HepG2 (cell line): Measurements from ENCODE around the gene CTSZ. TPM values are rescaled to one million over a fixed set of nuclear protein-coding genes. Genes with fewer than 3 reads are reported as not detected.

ENCODE experiments used
- BCL6 ChIP-seq: IDR thresholded peaks from 2 replicates; pipeline ENCODE4 v1.6.1; 2016; ENCODE audit warnings: missing genetic modification reagents, missing compliant biosample characterization
- BRCA1 ChIP-seq: sonication (generic); formaldehyde crosslinking; IDR thresholded peaks from 2 replicates; pipeline ENCODE4 v1.4.0; 2020; ENCODE audit warnings: missing genetic modification reagents
- CC2D1A ChIP-seq: sonication (generic); formaldehyde crosslinking; IDR thresholded peaks from 2 replicates; pipeline ENCODE4 v1.8.1; 2023; ENCODE audit warnings: mild to moderate bottlenecking, missing genetic modification reagents
- CHCHD3 ChIP-seq: sonication (generic); formaldehyde crosslinking; IDR thresholded peaks from 2 replicates; pipeline ENCODE4 v1.8.0; 2022; ENCODE audit warnings: mild to moderate bottlenecking, missing genetic modification reagents, moderate library complexity
- CREB3 ChIP-seq: sonication (generic); formaldehyde crosslinking; IDR thresholded peaks from 2 replicates; pipeline ENCODE4 v1.5.0; 2020; ENCODE audit warnings: missing genetic modification reagents
- ELF4 ChIP-seq: sonication (generic); formaldehyde crosslinking; IDR thresholded peaks from 2 replicates; pipeline ENCODE4 v1.5.0; 2020; ENCODE audit warnings: missing genetic modification reagents, mild to moderate bottlenecking, moderate library complexity, borderline replicate concordance
- KMT2A ChIP-seq: sonication (generic); formaldehyde crosslinking; IDR thresholded peaks from 2 replicates; pipeline ENCODE4 v1.4.0; 2020; ENCODE audit warnings: missing genetic modification reagents
- NFATC3 ChIP-seq: sonication (generic); formaldehyde crosslinking; IDR thresholded peaks from 2 replicates; pipeline ENCODE4 v1.5.1; 2020; ENCODE audit warnings: mild to moderate bottlenecking, missing genetic modification reagents
- REXO4 ChIP-seq: sonication (generic); formaldehyde crosslinking; IDR thresholded peaks from 2 replicates; pipeline ENCODE4 v1.8.0; 2022; ENCODE audit warnings: missing genetic modification reagents, mild to moderate bottlenecking, borderline replicate concordance
- RFX3 ChIP-seq: IDR thresholded peaks from 2 replicates; pipeline ENCODE4 v1.6.1; 2016; ENCODE audit warnings: missing biosample characterization, missing genetic modification reagents
- SIN3A ChIP-seq: IDR thresholded peaks from 2 replicates; pipeline ENCODE4 v1.6.1; 2011; ENCODE audit warnings: low read depth, mild to moderate bottlenecking, control low read depth, low read length, borderline replicate concordance
- TGIF2 ChIP-seq: IDR thresholded peaks from 2 replicates; pipeline ENCODE4 v1.6.1; 2016; ENCODE audit warnings: control low read depth, missing compliant biosample characterization
- U2AF1 ChIP-seq: fragments of 200-400 bp; formaldehyde crosslinking; optimal IDR thresholded peaks from 2 replicates; pipeline ENCODE3; 2017; ENCODE audit warnings: mild to moderate bottlenecking, low read depth, low read length
- ZNF142 ChIP-seq: sonication (generic); formaldehyde crosslinking; IDR thresholded peaks from 2 replicates; pipeline ENCODE4 v1.4.0; 2020; ENCODE audit warnings: missing genetic modification reagents
- ZNF18 ChIP-seq: sonication (generic); formaldehyde crosslinking; IDR thresholded peaks from 2 replicates; pipeline ENCODE4 v1.8.0; 2022; ENCODE audit warnings: mild to moderate bottlenecking, missing genetic modification reagents; ENCODE audit not compliant: insufficient replicate concordance
- ZNF274 ChIP-seq: sonication (generic); formaldehyde crosslinking; IDR thresholded peaks from 2 replicates; pipeline ENCODE4 v1.5.1; 2020; ENCODE audit warnings: mild to moderate bottlenecking, missing genetic modification reagents
- ZNF296 ChIP-seq: sonication (generic); formaldehyde crosslinking; conservative IDR thresholded peaks from 2 replicates; pipeline ENCODE4 v1.5.0; 2020; ENCODE audit warnings: mild to moderate bottlenecking, missing genetic modification reagents
- ZNF788 ChIP-seq: sonication (generic); formaldehyde crosslinking; IDR thresholded peaks from 2 replicates; pipeline ENCODE4 v1.5.0; 2020; ENCODE audit warnings: mild to moderate bottlenecking, missing genetic modification reagents, borderline replicate concordance
- ZSCAN12 ChIP-seq: sonication (generic); formaldehyde crosslinking; IDR thresholded peaks from 2 replicates; pipeline ENCODE4 v1.9.0; 2021; ENCODE audit warnings: mild to moderate bottlenecking, missing genetic modification reagents
- polyA plus RNA-seq, 8 experiments: library from polyadenylated mRNA; depleted of rRNA in 3 of 8; stranded (reverse) in 7 of 8; unstranded in 1 of 8; fragments of >200 nt; fragmentation: Illumina TruSeq in 4 of 8; extraction: Trizol in 4 of 8; gene quantifications; 2 replicates each; pipeline versions ENCODE4 v1.2.1 to v1.2.3, GENCODE V29; 2011 to 2016; ENCODE audit warnings: low read depth in 4 of 8, missing spikeins in 1 of 8, mixed read lengths in 1 of 8; ENCODE audit not compliant: insufficient read depth in 1 of 8
- total RNA-seq, 5 experiments: library from RNA; depleted of rRNA; stranded (reverse); fragments of >200 nt; fragmentation: Illumina TruSeq; extraction: Trizol; gene quantifications; 2 replicates each; pipeline ENCODE4 v1.2.3, GENCODE V29; 2016; ENCODE audit warnings: low read depth in 1 of 5
- TF ChIP-seq, protein P1 (sequence below): sonication (generic); formaldehyde crosslinking; IDR thresholded peaks from 2 replicates; pipeline ENCODE4 v1.4.0; 2020; ENCODE audit warnings: missing genetic modification reagents, mild to moderate bottlenecking, borderline replicate concordance

CTSZ gene
- total and polyA plus RNA-seq, 2 of the 13 experiments (the other 11 are each of a cell fraction or from before 2014, with no cell fraction given), result 0.33 TPM; not detected in 1

DNA sequence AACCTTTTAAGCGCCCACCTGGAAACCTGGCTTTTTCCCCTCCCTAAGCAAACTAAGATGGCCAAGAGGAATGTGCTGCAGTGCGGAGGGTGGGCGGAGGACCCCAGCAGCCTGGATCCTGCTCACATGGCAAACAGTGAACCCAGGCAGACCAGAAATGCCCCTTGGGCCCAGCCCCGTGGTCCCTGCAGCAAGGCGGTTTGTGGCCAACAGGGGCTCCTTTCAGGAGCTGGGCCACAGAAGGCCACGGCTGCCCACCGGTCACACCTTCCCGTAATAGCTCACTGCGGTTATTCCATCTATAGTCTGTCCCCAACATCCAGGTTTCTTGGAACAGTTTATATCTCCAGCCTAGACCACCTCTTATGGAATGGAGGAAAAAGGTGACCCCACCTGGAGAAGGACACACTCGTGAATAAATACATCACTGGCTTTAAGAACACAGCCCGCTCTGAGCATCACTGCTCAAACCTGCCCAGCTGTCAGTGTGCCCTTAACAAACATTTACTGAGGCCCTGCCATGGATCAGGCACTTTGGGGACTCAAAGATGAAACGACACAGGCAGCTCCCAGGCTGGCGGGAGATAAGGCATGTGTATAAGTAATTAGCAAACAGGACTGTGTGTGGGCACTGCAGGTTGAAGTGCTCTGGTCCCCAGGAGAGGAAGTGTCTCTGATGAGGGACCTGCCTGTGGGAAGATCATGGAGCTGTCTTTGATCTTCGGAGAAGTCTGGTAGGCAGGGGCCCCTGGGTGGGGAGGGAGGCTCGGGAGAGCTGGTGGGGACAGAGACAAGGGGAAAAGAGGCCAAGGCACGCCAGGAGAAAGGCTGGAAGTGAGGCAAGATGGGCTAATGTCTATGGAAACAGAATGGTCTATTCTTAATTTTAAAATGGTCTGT lies 9.0 kb upstream of the CTSZ start (continued):
- TF ChIP-seq REXO4 (CRISPR knock-in tag) (no peak), ZNF274 (CRISPR knock-in tag) (peak; percentile 19; the same call in 1 of the 2 replicates), TGIF2 (CRISPR knock-in tag) (peak; percentile 92), ZNF142 (CRISPR knock-in tag) (no peak), ZSCAN12 (CRISPR knock-in tag) (no peak), ZNF18 (no peak), BCL6 (peak; percentile 89), RFX3 (CRISPR knock-in tag) (no peak), CC2D1A (CRISPR knock-in tag) (no peak), BRCA1 (CRISPR knock-in tag) (0 out of 2 replicates have a peak, but pooled peaks have one; percentile 44), CHCHD3 (CRISPR knock-in tag) (no peak), ZNF788 (CRISPR knock-in tag) (peak; percentile 98), ZNF296 (CRISPR knock-in tag) (peak; percentile 67; the same call in 1 of the 2 replicates), NFATC3 (CRISPR knock-in tag) (no peak), KMT2A (CRISPR knock-in tag) (peak; percentile 44; the same call in 1 of the 2 replicates), SIN3A (no peak), ELF4 (CRISPR knock-in tag) (no peak), U2AF1 (peak; percentile 56), CREB3 (CRISPR knock-in tag) (no peak)
- TF ChIP-seq, protein P1, sequence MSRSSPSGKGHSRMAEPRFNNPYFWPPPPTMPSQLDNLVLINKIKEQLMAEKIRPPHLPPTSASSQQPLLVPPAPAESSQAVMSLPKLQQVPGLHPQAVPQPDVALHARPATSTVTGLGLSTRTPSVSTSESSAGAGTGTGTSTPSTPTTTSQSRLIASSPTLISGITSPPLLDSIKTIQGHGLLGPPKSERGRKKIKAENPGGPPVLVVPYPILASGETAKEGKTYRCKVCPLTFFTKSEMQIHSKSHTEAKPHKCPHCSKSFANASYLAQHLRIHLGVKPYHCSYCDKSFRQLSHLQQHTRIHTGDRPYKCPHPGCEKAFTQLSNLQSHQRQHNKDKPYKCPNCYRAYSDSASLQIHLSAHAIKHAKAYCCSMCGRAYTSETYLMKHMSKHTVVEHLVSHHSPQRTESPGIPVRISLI, result peak; percentile 48; the same call in 1 of the 2 replicates
